Stimulated activated CD8-positive, alpha-beta memory T cell treated with anti-CD3 and anti-CD28 coated beads, Interleukin-15, amount 100 ng/mL, for 1 hour (primary cell): ENCODE results near the gene TIMP2.
"Not testable (repeated sequence)": the region's sequence is repeated elsewhere in the genome, so short reads cannot be mapped to it uniquely, and the experiment has no call there.

Experiments used
- DNase-seq: peaks from one replicate; pipeline ENCODE4 v3.0.0-alpha.2; 2020; ENCODE audit warnings: low read depth

The TIMP2 gene

GRCh38 chr17:78905541-78905940, 19.6 kb downstream of the TIMP2 start:
- DNase-seq, result no peak

- no peak for DNase-seq
Observed at GRCh38 chr17:78905116-78905515, 20.1 kb downstream of the TIMP2 start.

DNA sequence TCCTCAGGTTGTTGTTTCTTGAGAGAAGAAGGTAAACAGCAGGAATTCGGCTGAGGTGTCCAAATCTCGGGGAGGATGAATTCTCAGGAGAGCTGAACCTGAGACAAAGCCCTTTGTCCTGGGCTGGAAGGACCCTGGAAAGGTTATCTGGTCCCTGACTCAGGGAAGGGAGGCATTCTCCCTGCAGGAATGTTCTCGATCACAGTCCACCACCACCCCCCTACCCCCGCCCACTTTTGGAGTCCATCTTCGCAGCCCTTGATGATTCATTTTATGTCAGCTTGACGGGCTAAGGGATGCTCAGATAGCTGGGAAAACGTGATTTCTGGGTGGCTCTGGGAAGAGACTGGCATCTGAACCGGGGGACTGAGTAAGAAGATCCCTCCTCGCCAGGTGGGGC, 20.8 kb downstream of the TIMP2 start:
- DNase-seq, result no peak

DNA sequence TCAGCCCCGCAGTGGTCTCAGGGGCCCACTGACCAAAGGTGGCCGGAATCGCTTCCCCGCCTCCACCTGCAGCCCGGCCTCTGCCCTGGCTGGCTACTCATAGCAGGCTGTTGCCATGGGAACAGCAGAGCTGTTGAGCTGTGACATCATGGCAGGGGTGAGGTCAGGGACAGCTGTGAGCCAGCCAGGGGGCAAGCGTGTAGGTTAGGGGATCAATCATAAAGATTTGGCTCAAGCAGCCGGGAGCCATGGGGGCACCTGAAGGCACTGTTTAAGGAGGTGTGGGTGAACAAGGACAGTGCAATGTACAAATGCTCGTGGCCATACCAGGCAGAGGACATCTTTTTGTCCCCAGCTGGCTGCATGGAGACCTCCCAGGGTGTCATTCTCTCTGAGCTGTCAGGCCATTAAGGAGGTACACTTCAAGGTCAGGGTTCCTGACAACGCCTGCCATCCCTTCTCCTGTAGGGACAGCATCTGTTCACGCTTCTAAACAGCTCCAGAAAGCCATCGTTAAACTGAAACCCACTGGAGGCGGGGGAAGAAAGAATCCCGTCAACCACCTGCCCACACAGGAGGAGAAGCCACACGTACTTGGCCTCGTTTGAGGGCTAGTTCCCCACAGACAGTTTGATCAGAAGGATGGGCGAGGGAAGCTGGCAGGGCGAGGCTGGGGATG, 21.9 kb downstream of the TIMP2 start, which contains the start of gene CEP295NL:
Gene CEP295NL (minus strand): TSS at position 101 of the 679 bp plus-strand sequence. CDS start 1,373 bp downstream, outside the sequence.
- DNase-seq, result no peak

- DNase-seq, result not testable (repeated sequence)
Observed at GRCh38 chr17:78902231-78902630, 23.0 kb downstream of the TIMP2 start.

- no peak for DNase-seq
Observed at GRCh38 chr17:78901806-78902205, 23.4 kb downstream of the TIMP2 start.

GRCh38 chr17:78900816-78901215, 24.4 kb downstream of the TIMP2 start:
- no peak for DNase-seq

GRCh38 chr17:78899361-78900260, 25.6 kb downstream of the TIMP2 start:
- DNase-seq, result no peak

DNA sequence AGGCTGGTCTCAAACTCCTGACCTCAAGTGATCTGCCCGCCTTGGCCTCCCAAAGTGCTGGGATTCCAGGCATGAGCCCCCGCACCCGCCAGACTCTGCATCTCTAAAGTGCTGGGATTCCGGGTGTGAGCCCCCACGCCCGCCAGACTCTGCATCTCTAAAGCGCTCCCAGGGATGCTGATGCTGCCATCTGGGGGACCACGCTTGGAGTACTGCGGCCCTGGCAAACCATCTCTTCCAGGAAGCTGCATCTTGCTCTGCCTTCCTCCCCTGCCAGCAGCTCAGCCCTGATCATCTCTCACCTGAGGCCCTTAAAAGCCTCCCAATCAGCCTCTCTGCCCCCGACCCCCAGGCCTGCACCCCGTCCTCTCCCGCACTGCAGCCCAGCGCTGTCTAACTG, 26.2 kb downstream of the TIMP2 start:
- DNase-seq, result no peak

DNA sequence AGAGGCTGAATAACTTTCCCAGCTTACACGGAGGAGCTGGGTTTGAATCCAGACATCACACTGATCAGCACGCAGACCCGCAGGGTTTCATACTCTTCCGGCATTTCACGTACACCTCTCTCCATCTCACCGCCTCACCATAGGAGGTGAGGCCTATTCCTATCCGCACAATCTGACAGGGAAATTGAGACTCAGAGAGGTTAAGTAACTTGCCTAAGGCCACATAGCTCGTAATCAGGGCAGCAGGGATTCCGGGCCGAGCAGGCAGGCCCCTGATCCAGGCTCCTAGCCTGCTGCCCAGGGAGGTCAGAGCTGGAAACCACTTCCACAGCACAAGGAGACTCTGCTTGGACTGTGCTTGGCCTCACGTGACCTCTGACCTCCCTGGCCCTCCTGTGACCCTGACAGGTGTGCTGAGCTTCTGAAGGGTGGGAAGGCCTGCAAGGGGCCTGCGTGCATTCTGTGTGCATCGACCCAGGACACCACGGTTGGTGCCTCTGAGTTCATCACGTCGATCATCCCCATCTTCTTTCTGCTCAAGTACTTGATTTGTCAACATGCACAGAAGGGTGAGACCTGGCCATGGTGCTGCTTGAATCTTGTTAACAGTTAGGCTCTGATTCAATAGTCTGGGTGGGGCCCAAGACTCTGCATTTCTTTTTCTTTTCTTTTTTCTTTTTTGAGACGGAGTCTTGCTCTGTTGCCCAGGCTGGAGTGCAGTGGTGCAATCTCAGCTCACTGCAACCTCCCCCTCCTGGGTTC, 26.9 kb downstream of the TIMP2 start:
- no peak for DNase-seq

DNA sequence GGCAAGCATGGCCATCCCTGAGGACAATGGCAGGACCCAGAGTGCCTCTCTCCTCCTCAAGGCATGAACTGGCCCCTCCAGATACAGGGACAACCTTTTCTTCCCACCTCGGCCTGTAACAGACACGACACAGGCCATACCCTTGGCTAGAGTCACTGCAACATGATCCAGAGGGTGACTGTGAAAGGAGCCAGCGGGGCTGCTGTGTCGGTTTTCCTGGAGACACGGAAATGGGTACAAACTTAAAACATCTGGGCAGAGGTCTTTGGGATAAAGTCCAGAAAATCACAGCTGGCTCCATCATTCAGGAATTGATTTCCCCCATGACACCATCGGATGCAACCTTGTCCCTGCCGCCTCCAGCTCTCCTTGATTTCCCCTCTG, 27.5 kb downstream of the TIMP2 start:
- no peak for DNase-seq

DNA sequence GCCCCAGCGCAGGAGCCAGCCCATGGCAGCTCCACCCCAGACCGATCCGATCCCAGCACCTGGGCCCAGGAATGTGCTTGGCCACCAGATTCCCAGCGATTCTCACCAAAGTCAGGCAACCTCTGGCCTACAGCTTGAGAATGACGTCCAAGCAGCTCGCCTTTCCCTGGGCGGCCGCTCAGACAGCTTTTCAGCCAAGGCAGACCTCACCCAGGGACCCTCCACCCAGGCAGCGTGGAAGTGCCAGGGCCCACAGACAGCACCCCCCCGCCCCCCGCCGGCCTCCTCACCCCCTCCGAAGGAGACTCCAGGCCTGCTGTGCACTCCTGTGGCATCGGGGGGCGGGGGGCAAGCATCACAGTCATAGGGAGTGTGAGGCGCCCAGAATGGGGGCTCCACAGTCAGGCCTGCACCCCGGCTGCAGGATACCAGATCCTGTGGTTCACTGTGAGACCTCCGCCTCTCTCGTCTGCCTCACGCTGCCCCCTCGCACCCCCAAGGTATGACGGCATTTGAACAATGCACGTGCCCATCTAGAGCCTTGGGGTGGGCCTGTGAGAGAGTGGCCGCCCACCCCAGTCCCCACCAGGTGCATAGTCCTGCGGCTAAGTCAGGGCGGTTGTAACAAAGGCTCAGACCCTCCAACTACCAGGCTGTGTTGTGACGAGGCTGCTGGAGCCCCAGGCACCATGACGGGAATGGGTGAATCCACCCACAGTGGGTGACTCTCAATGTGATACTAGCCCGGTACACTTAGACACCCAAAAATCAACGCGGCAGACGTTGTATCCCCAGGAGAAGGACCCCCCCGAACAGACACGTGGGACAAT, 28.1 kb downstream of the TIMP2 start:
- DNase-seq, result no peak

- no peak for DNase-seq
Observed at GRCh38 chr17:78896091-78896833, 28.9 kb downstream of the TIMP2 start.

DNA sequence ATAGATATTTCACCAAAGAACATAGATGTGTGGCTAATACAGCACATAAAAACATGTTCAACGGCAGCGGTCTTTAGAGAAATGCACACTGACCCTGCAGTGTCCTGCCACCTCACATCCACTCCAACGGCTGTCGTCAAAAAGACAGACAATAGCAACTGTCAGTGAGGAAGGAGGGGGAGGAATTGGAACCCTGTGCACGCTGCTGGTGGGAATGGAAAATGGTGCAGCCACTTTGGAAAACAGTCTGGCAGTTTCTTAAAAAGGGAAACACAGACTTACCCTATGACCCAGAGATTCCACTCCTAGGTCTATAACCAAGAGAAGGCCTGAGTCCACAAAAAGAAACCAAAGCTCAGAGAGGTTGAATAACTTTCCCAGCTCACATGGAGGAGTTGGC, 29.9 kb downstream of the TIMP2 start:
- no peak for DNase-seq

- no peak for DNase-seq
Observed at GRCh38 chr17:78893684-78894083, 31.5 kb downstream of the TIMP2 start.

GRCh38 chr17:78892936-78893379, 32.2 kb downstream of the TIMP2 start:
- no peak for DNase-seq

- no peak for DNase-seq
Observed at GRCh38 chr17:78892520-78892919, 32.7 kb downstream of the TIMP2 start.

DNA sequence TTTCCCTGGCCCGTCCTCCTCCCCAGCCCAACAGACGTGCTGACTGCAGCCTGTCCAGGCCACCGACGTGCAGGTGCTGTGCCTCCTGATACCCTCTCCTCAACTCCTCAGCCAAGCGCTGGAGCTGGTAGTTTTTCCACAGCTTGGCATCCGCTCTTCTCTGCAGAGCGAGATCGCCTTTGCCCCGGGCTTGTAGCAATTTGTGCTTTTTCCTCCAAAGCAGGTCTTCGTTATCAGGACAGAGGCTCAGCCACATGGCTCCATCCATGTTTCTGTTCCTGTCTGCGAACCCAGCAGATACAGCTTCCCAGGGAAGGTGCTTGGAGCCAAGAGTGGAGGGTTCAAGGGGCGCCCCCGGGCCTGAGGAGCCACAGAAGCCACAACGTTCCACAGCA, 33.1 kb downstream of the TIMP2 start:
- no peak for DNase-seq

GRCh38 chr17:78891406-78892061, 33.7 kb downstream of the TIMP2 start:
- DNase-seq, result no peak

DNA sequence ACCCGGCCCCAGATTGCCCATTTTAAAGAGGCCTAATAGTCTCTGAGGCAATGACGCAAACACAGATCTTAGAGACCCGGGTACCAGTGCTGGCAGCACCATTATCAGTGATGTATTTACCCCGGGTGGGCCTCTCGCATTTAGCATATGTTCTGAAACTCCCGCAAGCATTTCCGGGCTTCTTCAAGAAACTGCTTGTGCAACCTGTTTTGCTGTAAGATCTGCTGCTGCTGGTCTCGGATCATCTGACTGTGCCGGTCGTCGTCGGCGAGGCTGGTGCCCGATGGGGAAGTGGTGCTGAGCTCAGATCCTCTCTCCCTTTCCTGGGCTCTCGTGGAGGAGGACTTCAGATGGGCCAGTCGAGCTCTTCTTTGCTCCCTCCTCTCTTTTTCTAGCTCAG, 34.7 kb downstream of the TIMP2 start:
- DNase-seq, result no peak
